Progenitor cell of endocrine pancreas (in vitro differentiated cells): ENCODE data around the gene SYNGR2. TPM values are rescaled to one million over a fixed set of nuclear protein-coding genes. Genes with fewer than 3 reads are reported as not detected.

ENCODE experiments used
- DNase-seq: peaks from one replicate; pipeline ENCODE4 v3.0.0; 2021; ENCODE audit warnings: low spot score; ENCODE audit not compliant: unreplicated experiment
- H3K27ac Mint-ChIP-seq: 2 replicates; pipeline ENCODE4 v1.8.0; 2021; ENCODE audit warnings: mild to moderate bottlenecking, moderate library complexity, mixed read lengths
- H3K27me3 Mint-ChIP-seq: 2 replicates; pipeline ENCODE4 v1.8.0; 2021; ENCODE audit warnings: mixed read lengths
- H3K36me3 Mint-ChIP-seq: 2 replicates; pipeline ENCODE4 v1.8.0; 2022; ENCODE audit warnings: mixed read lengths; ENCODE audit not compliant: insufficient read depth
- H3K4me1 Mint-ChIP-seq: 2 replicates; pipeline ENCODE4 v1.8.0; 2021; ENCODE audit warnings: low read depth, mixed read lengths
- H3K4me3 Mint-ChIP-seq: 2 replicates; pipeline ENCODE4 v1.8.0; 2021; ENCODE audit warnings: low read depth, mild to moderate bottlenecking, moderate library complexity, mixed read lengths
- H3K9me3 Mint-ChIP-seq: 2 replicates; pipeline ENCODE4 v1.8.0; 2021; ENCODE audit warnings: low read depth, mixed read lengths
- total RNA-seq: library from RNA; stranded (reverse); gene quantifications from 2 replicates; pipeline ENCODE4 v1.2.1, GENCODE V29; 2021
- TF ChIP-seq, protein P1 (sequence below): fragments of 200-600 bp; sonication (generic); IDR thresholded peaks from one replicate; pipeline ENCODE4 v1.5.0; 2021; ENCODE audit warnings: antibody characterized with exemption, mild to moderate bottlenecking; ENCODE audit not compliant: unreplicated experiment

The SYNGR2 gene
- total RNA-seq, 1 donor from 2014 or later: 51.5 TPM

DNA sequence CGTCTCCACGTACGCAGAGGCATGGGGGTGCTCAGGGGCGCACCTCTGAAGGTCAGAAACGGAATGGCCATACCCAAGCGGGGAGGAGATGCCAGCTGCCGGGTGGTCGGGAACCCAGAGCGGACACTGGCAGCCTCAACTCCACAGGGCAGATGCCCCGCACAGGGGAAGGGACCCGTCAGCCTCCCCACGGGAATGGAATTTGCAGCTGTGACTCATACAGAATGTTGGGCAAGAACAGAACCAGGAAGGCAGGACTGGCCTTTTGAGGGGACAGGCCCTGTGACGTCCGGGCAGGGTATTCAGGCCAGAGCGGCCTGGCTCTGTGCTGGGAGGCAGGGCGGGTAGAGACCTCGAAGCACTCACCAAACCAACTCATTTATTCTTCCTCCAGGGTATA is 11.0 kb downstream of the SYNGR2 start:
- Mint-ChIP-seq H3K4me1 (peaks cover 2% of the 10 kb centered on the region), H3K9me3 (no peaks in the 10 kb centered on the region), H3K27ac (no peak overlapping the region), H3K4me3 (no peak overlapping the region), H3K36me3 (peaks cover 6% of the 10 kb centered on the region), H3K27me3 (no peaks in the 10 kb centered on the region)
- DNase-seq: no peak
- TF ChIP-seq, protein P1, sequence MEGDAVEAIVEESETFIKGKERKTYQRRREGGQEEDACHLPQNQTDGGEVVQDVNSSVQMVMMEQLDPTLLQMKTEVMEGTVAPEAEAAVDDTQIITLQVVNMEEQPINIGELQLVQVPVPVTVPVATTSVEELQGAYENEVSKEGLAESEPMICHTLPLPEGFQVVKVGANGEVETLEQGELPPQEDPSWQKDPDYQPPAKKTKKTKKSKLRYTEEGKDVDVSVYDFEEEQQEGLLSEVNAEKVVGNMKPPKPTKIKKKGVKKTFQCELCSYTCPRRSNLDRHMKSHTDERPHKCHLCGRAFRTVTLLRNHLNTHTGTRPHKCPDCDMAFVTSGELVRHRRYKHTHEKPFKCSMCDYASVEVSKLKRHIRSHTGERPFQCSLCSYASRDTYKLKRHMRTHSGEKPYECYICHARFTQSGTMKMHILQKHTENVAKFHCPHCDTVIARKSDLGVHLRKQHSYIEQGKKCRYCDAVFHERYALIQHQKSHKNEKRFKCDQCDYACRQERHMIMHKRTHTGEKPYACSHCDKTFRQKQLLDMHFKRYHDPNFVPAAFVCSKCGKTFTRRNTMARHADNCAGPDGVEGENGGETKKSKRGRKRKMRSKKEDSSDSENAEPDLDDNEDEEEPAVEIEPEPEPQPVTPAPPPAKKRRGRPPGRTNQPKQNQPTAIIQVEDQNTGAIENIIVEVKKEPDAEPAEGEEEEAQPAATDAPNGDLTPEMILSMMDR: no peak

DNA sequence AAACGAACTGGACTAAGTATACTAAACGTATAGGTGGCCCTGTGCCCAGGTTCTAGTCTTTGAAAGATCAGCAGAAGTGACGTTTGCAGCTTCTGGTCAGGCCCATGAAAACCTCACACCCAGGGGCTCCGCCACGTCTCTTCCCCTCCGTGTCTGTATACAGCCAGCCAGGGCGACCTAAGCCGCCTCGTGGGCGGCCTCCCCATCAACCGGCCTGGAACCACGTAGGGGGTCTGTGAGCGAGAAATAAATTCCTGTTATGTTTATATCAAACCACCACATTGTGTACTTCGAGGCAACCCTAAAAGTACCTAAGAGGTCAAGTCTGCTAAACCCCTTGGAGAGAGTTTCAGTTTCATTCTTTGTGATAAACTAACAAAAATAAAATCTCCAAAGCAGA is 11.7 kb downstream of the SYNGR2 start:
- no peaks in the 10 kb centered on the region for H3K9me3 Mint-ChIP-seq
- TF ChIP-seq, protein P1: no peak
- peaks cover 6% of the 10 kb centered on the region for H3K36me3 Mint-ChIP-seq
- peaks cover 7% of the 10 kb centered on the region for H3K4me1 Mint-ChIP-seq
- H3K4me3 Mint-ChIP-seq: no peak overlapping the region
- H3K27ac Mint-ChIP-seq: no peak overlapping the region
- no peak for DNase-seq
- H3K27me3 Mint-ChIP-seq: no peaks in the 10 kb centered on the region

DNA sequence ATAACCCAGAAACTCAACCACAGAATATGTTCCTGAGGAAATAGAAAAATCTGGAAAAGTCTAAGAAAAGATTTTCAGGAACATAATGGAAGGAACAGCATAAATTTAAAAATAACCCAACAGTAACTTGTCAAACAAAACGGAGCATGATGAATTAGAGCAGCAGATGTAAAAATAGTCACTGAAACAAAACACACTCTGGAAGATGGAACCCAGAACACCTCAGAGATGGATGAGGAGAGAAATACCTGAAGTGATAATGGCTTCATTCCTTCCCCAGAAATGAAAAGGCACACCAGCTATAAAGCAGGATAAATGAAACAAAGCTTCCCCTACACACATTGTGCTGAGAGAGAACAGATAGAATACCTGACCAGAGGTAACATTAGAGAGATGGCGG is 12.1 kb downstream of the SYNGR2 start:
- Mint-ChIP-seq H3K36me3 (peaks cover 5% of the 10 kb centered on the region), H3K27me3 (no peaks in the 10 kb centered on the region), H3K9me3 (no peaks in the 10 kb centered on the region), H3K4me3 (no peak overlapping the region), H3K27ac (no peak overlapping the region), H3K4me1 (peaks cover 9% of the 10 kb centered on the region)
- no peak for DNase-seq
- TF ChIP-seq, protein P1: no peak

DNA sequence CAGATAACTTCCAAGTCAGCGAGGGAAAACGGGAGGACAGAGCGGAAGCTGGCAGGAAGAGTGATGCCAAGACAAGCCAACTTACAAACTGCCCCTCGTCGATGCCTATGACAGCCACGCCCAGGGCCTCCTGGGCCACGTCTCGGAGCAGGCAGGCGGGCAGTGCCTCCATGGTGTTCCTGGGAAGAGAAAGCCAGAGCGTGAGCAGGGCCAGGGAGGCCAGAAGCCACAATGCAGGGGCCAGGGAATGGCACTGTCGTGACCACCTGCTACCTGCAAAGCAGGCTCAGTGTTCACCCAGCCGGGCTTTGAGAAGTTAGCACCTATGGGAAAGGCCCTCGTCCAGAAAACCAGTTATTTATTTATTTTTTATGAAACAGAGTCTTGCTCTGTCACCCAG is 14.1 kb downstream of the SYNGR2 start:
- Mint-ChIP-seq H3K4me3 (no peak overlapping the region), H3K4me1 (peaks cover 12% of the 10 kb centered on the region), H3K36me3 (peaks cover 6% of the 10 kb centered on the region), H3K27ac (no peak overlapping the region), H3K27me3 (no peaks in the 10 kb centered on the region), H3K9me3 (no peaks in the 10 kb centered on the region)
- TF ChIP-seq, protein P1: no peak
- no peak for DNase-seq

DNA sequence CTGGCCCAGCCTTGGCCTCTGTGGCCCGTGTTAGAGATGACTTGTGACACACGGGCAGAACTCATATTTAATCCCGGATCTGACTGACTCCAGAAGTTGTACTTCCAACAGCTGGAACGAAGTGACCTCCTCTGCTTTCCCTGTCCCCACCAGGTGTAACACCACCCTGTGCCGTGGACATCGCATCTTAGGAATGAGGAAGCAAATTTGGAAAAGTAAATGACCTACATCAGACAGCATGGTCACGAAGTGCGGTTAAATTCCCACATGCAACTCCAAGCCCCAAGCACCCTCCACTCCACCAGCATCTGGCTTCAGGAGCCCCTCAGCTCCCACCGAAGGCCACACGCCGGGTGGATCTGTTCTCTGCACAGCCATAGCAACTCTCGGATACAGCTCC is 15.5 kb downstream of the SYNGR2 start:
- Mint-ChIP-seq H3K4me3 (no peak overlapping the region), H3K4me1 (peaks cover 14% of the 10 kb centered on the region), H3K9me3 (no peaks in the 10 kb centered on the region), H3K27ac (no peak overlapping the region), H3K27me3 (no peaks in the 10 kb centered on the region), H3K36me3 (peaks cover 6% of the 10 kb centered on the region)
- TF ChIP-seq, protein P1: no peak
- DNase-seq: no peak

DNA sequence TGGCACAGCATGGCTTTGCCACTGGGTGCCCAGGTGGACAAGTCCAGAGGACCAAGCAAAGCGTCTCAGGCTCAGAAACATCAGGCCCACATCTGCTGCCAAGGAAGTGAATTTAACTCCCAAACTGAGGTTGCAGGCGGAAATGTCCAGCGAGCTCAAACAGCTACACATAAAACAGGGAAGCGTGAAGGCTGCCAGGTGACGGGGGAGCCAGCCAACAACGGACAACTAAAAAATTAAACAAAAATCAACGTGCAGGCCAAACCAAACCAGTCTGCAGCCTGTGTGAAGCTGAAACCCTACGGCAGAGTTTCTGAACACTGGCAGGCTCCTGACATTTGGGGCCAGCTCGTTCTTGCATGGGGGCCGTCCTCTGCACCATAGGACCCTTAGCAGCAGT is 16.0 kb downstream of the SYNGR2 start:
- Mint-ChIP-seq H3K27ac (no peak overlapping the region), H3K4me3 (no peak overlapping the region), H3K36me3 (peaks cover 6% of the 10 kb centered on the region), H3K9me3 (no peaks in the 10 kb centered on the region), H3K4me1 (peaks cover 14% of the 10 kb centered on the region), H3K27me3 (no peaks in the 10 kb centered on the region)
- no peak for DNase-seq
- TF ChIP-seq, protein P1: no peak
